ENCODE data around the gene RGS4.

RGS4 gene

DNA sequence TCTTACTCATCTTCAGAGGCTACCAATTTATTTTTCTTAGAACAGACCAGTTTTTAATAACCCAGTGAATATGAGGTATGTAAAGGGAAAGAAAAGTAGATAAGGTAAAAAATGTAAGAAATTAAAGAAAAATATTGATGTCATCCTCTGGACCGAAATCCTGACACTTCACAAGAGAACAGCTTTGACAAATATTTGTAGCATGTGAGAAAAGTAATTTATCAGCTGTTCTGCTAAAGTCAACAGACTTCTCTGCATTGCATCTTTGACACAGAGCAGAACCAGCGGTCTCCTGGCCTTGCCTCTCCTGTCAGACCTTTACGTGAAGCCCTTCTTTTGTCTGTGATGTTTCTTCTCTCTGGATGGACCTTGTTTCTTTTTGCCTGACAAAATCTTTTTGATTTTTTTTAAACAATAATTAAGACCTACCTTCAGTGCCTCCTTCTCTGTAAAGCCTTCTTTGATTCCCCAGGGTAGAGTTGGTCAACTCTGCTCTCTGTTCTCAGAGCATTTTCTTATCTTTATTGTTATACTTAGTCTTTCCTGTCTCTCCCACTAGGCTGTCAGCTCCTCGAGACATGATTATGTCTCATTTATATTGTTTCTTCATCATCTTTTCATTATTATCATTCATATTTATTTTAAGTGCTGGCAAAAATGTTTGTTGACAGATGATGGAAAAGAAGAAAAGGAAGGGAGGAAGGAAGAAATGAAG lies 35.4 kb downstream of the RGS4 start:
- no peak for DNase-seq

GRCh38 chr1:163106364-163106987 lies 37.3 kb downstream of the RGS4 start:
- no peak for DNase-seq

GRCh38 chr1:163107655-163108054 lies 38.5 kb downstream of the RGS4 start:
- DNase-seq, result no peak

DNA sequence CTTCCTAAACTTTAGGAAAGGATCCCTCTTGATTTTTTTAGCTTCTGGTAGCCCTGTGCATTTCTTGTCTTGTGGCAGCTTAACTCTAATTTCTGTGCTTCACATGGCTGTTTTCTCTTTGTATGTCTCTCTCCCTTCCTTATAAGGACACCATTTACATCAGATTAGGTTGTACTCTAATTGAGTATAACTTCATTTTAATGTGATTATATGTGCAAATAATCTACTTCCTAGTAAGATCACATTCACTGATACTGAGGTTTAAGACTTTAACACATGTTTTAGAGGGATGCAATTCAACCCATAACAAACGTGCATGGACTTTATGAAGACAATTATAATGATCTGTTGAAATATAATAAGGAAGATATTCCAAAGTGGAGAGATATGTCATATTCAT lies 46.7 kb downstream of the RGS4 start:
- DNase-seq, result no peak

GRCh38 chr1:163119707-163120106 lies 50.5 kb downstream of the RGS4 start:
- no peak for DNase-seq

DNA sequence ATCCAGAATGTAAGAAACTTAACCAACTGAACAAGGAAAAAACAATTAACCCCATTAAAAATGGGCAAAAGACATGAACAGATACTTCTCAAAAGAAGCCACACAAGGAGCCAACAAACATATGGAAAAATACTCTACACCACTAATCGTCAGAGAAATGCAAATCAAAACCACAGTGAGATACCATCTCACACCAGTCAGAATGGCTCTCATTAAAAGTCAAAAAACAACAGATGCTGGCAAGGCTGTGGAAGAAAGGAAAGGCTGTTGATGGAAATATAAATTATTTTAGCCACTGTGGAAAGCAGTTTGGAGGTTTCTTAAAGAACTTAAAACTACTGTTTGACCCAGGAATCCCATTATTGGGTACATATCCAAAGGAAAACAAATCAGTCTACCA lies 51.2 kb downstream of the RGS4 start:
- no peak for DNase-seq

GRCh38 chr1:163124812-163125211 lies 55.7 kb downstream of the RGS4 start:
- DNase-seq, result no peak
